ENCODE data around the gene WWTR1.

The WWTR1 gene

GRCh38 chr3:149600634-149601033 lies 57.2 kb downstream of the WWTR1 start:
- DNase-seq (ENCODE audit: low read depth): no peak
- H3K4me3 ChIP-seq (replicated peaks; ENCODE audit: low read depth, low read length): no peak overlapping the region
- TF ChIP-seq CTCF (IDR thresholded peaks at IDR 0.05; ENCODE audit: low read length, missing control alignments): no peak

GRCh38 chr3:149599236-149599635 lies 58.6 kb downstream of the WWTR1 start:
- no peak for TF ChIP-seq CTCF (IDR thresholded peaks at IDR 0.05; ENCODE audit: low read length, missing control alignments)
- DNase-seq (ENCODE audit: low read depth): peak; percentile 69
- H3K4me3 ChIP-seq (replicated peaks; ENCODE audit: low read depth, low read length): no peak overlapping the region

GRCh38 chr3:149596134-149596770 lies 61.6 kb downstream of the WWTR1 start:
- H3K4me3 ChIP-seq (replicated peaks; ENCODE audit: low read depth, low read length): no peak overlapping the region
- TF ChIP-seq CTCF (IDR thresholded peaks at IDR 0.05; ENCODE audit: low read length, missing control alignments): no peak
- DNase-seq (ENCODE audit: low read depth): peak; percentile 56

- DNase-seq (ENCODE audit: low read depth): no peak
- no peak overlapping the region for H3K4me3 ChIP-seq (replicated peaks; ENCODE audit: low read depth, low read length)
- TF ChIP-seq CTCF (IDR thresholded peaks at IDR 0.05; ENCODE audit: low read length, missing control alignments): no peak
Observed at GRCh38 chr3:149593418-149594160, 64.2 kb downstream of the WWTR1 start.

GRCh38 chr3:149592758-149593240 lies 65.0 kb downstream of the WWTR1 start:
- no peak overlapping the region for H3K4me3 ChIP-seq (replicated peaks; ENCODE audit: low read depth, low read length)
- no peak for TF ChIP-seq CTCF (IDR thresholded peaks at IDR 0.05; ENCODE audit: low read length, missing control alignments)
- DNase-seq (ENCODE audit: low read depth): no peak

- peak; percentile 42 for DNase-seq (ENCODE audit: low read depth)
- no peak for TF ChIP-seq CTCF (IDR thresholded peaks at IDR 0.05; ENCODE audit: low read length, missing control alignments)
- H3K4me3 ChIP-seq (replicated peaks; ENCODE audit: low read depth, low read length): no peak overlapping the region
Observed at GRCh38 chr3:149590691-149591441, 67.0 kb downstream of the WWTR1 start.

Measured in fibroblast of pulmonary artery (primary cell).